RWPE2 (cell line): ENCODE results near the gene KCNQ2.

Experiments used
- ATAC-seq: fragments of 200-7000 bp; cut with Tn5 transposase; 3 replicates; pipeline ENCODE4 v1.9.1; 2021; ENCODE audit warnings: low read depth
- DNase-seq: peaks from one replicate; pipeline ENCODE4 v3.0.0-alpha.2; 2020; ENCODE audit warnings: low spot score
- H3K27ac ChIP-seq: fragments of 450-650 bp; 2 replicates; pipeline ENCODE4 v1.5.1; 2017; ENCODE audit warnings: mild to moderate bottlenecking; ENCODE audit not compliant: poor library complexity, severe bottlenecking
- H3K27me3 ChIP-seq: fragments of 250-450 bp; sonication (Bioruptor Pico); 2 replicates; pipeline ENCODE4 v1.5.1; 2021; ENCODE audit warnings: mild to moderate bottlenecking, moderate library complexity; ENCODE audit not compliant: insufficient read depth, poor library complexity, severe bottlenecking
- H3K36me3 ChIP-seq: fragments of 250-450 bp; sonication (Bioruptor Pico); 2 replicates; pipeline ENCODE4 v1.5.1; 2020; ENCODE audit warnings: low read depth, mild to moderate bottlenecking, moderate library complexity
- H3K4me1 ChIP-seq: fragments of 250-450 bp; sonication (Bioruptor Pico); 2 replicates; pipeline ENCODE4 v1.5.1; 2021; ENCODE audit warnings: mild to moderate bottlenecking, moderate library complexity; ENCODE audit not compliant: insufficient read depth, poor library complexity, severe bottlenecking
- H3K4me3 ChIP-seq: fragments of 250-450 bp; sonication (Bioruptor Pico); 2 replicates; pipeline ENCODE4 v1.5.1; 2021; ENCODE audit warnings: mild to moderate bottlenecking, moderate library complexity; ENCODE audit not compliant: severe bottlenecking
- H3K9me3 ChIP-seq: fragments of 250-450 bp; sonication (Bioruptor Pico); 2 replicates; pipeline ENCODE4 v1.5.1; 2021; ENCODE audit warnings: mild to moderate bottlenecking, moderate library complexity; ENCODE audit not compliant: severe bottlenecking
- CTCF ChIP-seq: fragments of 450-650 bp; IDR thresholded peaks from one replicate; pipeline ENCODE4 v1.5.1; 2017; ENCODE audit warnings: mild to moderate bottlenecking, moderate library complexity; ENCODE audit not compliant: poor library complexity, severe bottlenecking

Gene KCNQ2

GRCh38 chr20:63413323-63413722 lies 59.1 kb downstream of the KCNQ2 start:
- no peak for ATAC-seq
- H3K4me3 ChIP-seq = no peak overlapping the region
- no peaks in the 10 kb centered on the region for H3K9me3 ChIP-seq
- DNase-seq = peak; percentile 82
- H3K36me3 ChIP-seq = no peaks in the 10 kb centered on the region
- peaks cover 54% of the 10 kb centered on the region for H3K27me3 ChIP-seq
- H3K27ac ChIP-seq = no peak overlapping the region
- H3K4me1 ChIP-seq = no peaks in the 10 kb centered on the region
- TF ChIP-seq CTCF = no peak

DNA sequence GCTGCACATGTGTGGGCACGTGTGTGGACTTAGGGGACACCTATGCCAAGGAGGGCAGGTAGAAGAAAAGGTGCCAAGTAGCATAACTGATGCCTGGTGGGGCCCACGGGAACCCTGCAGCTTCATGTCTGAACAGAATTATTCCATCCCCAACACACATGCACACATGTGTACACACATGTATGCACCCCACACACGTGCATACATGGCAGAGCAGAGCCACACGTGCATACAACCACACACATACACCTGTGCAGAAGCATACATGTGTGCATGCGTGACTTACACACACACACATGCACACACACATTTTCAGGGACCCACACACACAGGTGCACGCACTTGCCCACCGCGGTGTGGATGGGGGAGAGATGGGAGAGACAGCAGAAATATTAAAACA lies 59.6 kb downstream of the KCNQ2 start:
- Histone ChIP-seq H3K27ac (no peak overlapping the region), H3K27me3 (peaks cover 50% of the 10 kb centered on the region), H3K36me3 (no peaks in the 10 kb centered on the region), H3K4me1 (no peaks in the 10 kb centered on the region), H3K9me3 (no peaks in the 10 kb centered on the region), H3K4me3 (no peak overlapping the region)
- ATAC-seq (no peak), DNase-seq (no peak)
- no peak for TF ChIP-seq CTCF

- DNase-seq = peak; percentile 88
- no peak for ATAC-seq
- Histone ChIP-seq H3K27ac (no peak overlapping the region), H3K27me3 (peaks cover 41% of the 10 kb centered on the region), H3K9me3 (no peaks in the 10 kb centered on the region), H3K36me3 (no peaks in the 10 kb centered on the region), H3K4me3 (no peak overlapping the region), H3K4me1 (no peaks in the 10 kb centered on the region)
- no peak for TF ChIP-seq CTCF
Measured at GRCh38 chr20:63411898-63412631, 60.4 kb downstream of the KCNQ2 start.

DNA sequence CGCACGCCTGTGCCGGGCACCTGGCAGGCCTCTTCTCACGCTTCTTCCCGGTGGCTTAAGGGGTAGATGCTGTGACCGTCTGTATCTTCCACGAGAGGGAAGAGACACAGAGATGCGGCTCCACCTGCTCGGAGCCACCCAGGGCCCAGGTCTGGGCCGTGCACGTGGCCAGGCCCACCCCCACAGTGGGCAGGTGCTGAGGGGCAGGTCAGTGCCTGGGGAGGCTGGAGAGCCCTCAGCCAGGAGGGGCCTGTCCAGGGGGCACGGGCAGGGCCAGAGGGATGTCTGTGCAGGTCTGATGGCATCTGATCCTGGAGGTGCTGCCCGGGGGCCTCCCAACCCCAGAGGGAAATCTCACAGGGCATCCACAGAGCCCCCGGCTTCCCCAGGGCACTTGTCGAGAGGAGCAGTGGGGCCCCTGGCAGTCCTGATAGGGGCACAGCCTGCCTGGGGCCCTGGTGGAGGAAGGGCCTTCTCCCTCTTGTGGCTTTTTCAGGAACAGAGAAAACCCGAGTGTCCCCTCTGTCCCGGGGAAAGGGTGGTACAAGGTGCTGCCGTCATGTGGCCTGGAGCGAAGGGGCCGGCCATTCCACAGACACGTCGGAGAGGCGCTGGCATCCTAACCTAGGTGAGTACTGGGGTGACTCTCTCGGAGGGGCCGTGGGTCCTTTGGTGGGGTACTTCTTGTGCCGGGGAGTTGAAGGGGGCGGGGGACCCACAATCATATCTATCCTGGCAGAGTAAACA lies 61.1 kb downstream of the KCNQ2 start:
- DNase-seq = peak; percentile 83
- H3K4me1 ChIP-seq = no peaks in the 10 kb centered on the region
- H3K4me3 ChIP-seq = no peak overlapping the region
- ATAC-seq = no peak
- H3K27me3 ChIP-seq = peaks cover 34% of the 10 kb centered on the region
- H3K27ac ChIP-seq = no peak overlapping the region
- no peaks in the 10 kb centered on the region for H3K9me3 ChIP-seq
- no peaks in the 10 kb centered on the region for H3K36me3 ChIP-seq
- no peak for TF ChIP-seq CTCF
